HEK293 (cell line): Measurements from ENCODE around the gene CLCF1.

ENCODE experiments used
- CTCF ChIP-seq: fragments of 450-650 bp; formaldehyde crosslinking; IDR thresholded peaks from 2 replicates; pipeline ENCODE4 v1.5.1; 2016; ENCODE audit warnings: missing biosample characterization, missing genetic modification characterization
- HOXA7 ChIP-seq: sonication (generic); formaldehyde crosslinking; IDR thresholded peaks from 2 replicates; pipeline ENCODE4 v1.8.1; 2022; ENCODE audit warnings: missing genetic modification reagents, borderline replicate concordance
- KLF10 ChIP-seq: fragments of 450-650 bp; IDR thresholded peaks from 2 replicates; pipeline ENCODE4 v1.5.1; 2018; ENCODE audit warnings: missing biosample characterization, mild to moderate bottlenecking, missing genetic modification characterization
- KLF16 ChIP-seq: fragments of 450-650 bp; formaldehyde crosslinking; IDR thresholded peaks from 2 replicates; pipeline ENCODE4 v1.5.1; 2017; ENCODE audit warnings: missing biosample characterization, missing genetic modification characterization
- PBX3 ChIP-seq: sonication (generic); formaldehyde crosslinking; IDR thresholded peaks from 2 replicates; pipeline ENCODE4 v1.8.1; 2022; ENCODE audit warnings: mild to moderate bottlenecking, moderate library complexity, missing genetic modification reagents
- PRDM10 ChIP-seq: fragments of 450-650 bp; formaldehyde crosslinking; IDR thresholded peaks from 2 replicates; pipeline ENCODE4 v1.5.1; 2016; ENCODE audit warnings: missing biosample characterization, missing genetic modification characterization
- YY1 ChIP-seq: fragments of 450-650 bp; formaldehyde crosslinking; IDR thresholded peaks from 2 replicates; pipeline ENCODE4 v1.5.1; 2018; ENCODE audit warnings: missing biosample characterization, missing genetic modification characterization
- ZBTB49 ChIP-seq: fragments of 450-650 bp; formaldehyde crosslinking; IDR thresholded peaks from 2 replicates; pipeline ENCODE4 v1.5.1; 2016; ENCODE audit warnings: missing biosample characterization, missing genetic modification characterization, low read depth
- ZNF366 ChIP-seq: fragments of 450-650 bp; formaldehyde crosslinking; conservative IDR thresholded peaks from 2 replicates; pipeline ENCODE4 v1.5.1; 2016; ENCODE audit warnings: missing biosample characterization, missing genetic modification characterization
- ZNF521 ChIP-seq: fragments of 450-650 bp; formaldehyde crosslinking; IDR thresholded peaks from 2 replicates; pipeline ENCODE4 v1.5.1; 2017; ENCODE audit warnings: missing biosample characterization, mild to moderate bottlenecking, missing genetic modification characterization
- ZNF670 ChIP-seq: fragments of 450-650 bp; formaldehyde crosslinking; IDR thresholded peaks from 2 replicates; pipeline ENCODE4 v1.5.1; 2016; ENCODE audit warnings: missing biosample characterization, missing genetic modification characterization, low read depth
- ZNF707 ChIP-seq: fragments of 450-650 bp; formaldehyde crosslinking; IDR thresholded peaks from 2 replicates; pipeline ENCODE4 v1.5.1; 2016; ENCODE audit warnings: missing biosample characterization, missing genetic modification characterization

GRCh38 chr11:67392183-67392715 lies 18.9 kb upstream of the CLCF1 start:
- TF ChIP-seq ZNF366 (tag by site-specific recombination), result no peak
- no peak for TF ChIP-seq ZNF670 (tag by site-specific recombination)
- no peak for TF ChIP-seq PBX3 (CRISPR knock-in tag)
- TF ChIP-seq ZNF707 (tag by site-specific recombination), result no peak
- TF ChIP-seq CTCF (tag by site-specific recombination), result no peak
- no peak for TF ChIP-seq HOXA7 (CRISPR knock-in tag)
- no peak for TF ChIP-seq KLF16
- TF ChIP-seq KLF10 (tag by site-specific recombination), result no peak
- TF ChIP-seq ZBTB49 (tag by site-specific recombination), result no peak
- no peak for TF ChIP-seq YY1 (tag by site-specific recombination)
- TF ChIP-seq PRDM10 (tag by site-specific recombination), result no peak
- no peak for TF ChIP-seq ZNF521 (tag by site-specific recombination)
